Measurements from ENCODE around the gene PEDS1. TPM values are rescaled to one million over a fixed set of nuclear protein-coding genes. Genes with fewer than 3 reads are reported as not detected.

PEDS1 gene
- total and polyA plus RNA-seq, 2 of the 13 experiments (the other 11 are each of a cell fraction or from before 2014, with no cell fraction given), result 30.5 to 93.9 TPM

DNA sequence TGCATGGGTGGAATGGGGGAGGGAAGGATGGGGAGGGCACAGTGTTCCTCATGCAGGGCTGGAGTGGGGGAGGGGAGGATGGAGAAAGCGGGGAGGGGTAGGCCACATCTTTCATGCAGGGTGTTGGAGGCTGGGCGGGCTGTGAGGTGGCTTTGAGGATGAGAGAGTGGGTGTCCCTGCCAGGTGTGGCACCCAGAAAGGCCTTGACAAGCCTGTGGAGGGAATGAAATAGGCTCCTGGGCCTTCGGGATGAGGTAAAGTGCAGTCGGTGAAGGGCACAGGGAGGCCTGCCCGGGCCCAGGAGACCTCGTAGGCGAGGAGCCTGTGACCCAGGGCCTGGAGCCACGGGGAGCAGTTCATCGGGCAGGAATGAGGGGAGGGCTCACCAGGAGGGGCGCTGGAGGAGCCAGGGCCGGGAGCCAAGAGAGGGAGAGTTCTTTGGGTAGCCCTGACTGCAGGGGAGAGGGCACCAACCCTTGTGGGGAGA is 44.7 kb upstream of the PEDS1 start (continued):
- TF ChIP-seq ZNF20 (CRISPR knock-in tag; IDR thresholded peaks at IDR 0.05), result no peak
- TF ChIP-seq CTCF (CRISPR knock-in tag; IDR thresholded peaks at IDR 0.05), result peak; percentile 51
- no peak for TF ChIP-seq ZFYVE20 (CRISPR knock-in tag; IDR thresholded peaks at IDR 0.05; ENCODE audit: borderline replicate concordance, low read depth)
- TF ChIP-seq SP1 (IDR thresholded peaks at IDR 0.05), result no peak
- TF ChIP-seq SP1 (CRISPR knock-in tag; IDR thresholded peaks at IDR 0.05), result no peak
- no peak for TF ChIP-seq ZNF468 (CRISPR knock-in tag; IDR thresholded peaks at IDR 0.05)
- TF ChIP-seq PHF8 (CRISPR knock-in tag; IDR thresholded peaks at IDR 0.05), result no peak
- TF ChIP-seq, protein P1, sequence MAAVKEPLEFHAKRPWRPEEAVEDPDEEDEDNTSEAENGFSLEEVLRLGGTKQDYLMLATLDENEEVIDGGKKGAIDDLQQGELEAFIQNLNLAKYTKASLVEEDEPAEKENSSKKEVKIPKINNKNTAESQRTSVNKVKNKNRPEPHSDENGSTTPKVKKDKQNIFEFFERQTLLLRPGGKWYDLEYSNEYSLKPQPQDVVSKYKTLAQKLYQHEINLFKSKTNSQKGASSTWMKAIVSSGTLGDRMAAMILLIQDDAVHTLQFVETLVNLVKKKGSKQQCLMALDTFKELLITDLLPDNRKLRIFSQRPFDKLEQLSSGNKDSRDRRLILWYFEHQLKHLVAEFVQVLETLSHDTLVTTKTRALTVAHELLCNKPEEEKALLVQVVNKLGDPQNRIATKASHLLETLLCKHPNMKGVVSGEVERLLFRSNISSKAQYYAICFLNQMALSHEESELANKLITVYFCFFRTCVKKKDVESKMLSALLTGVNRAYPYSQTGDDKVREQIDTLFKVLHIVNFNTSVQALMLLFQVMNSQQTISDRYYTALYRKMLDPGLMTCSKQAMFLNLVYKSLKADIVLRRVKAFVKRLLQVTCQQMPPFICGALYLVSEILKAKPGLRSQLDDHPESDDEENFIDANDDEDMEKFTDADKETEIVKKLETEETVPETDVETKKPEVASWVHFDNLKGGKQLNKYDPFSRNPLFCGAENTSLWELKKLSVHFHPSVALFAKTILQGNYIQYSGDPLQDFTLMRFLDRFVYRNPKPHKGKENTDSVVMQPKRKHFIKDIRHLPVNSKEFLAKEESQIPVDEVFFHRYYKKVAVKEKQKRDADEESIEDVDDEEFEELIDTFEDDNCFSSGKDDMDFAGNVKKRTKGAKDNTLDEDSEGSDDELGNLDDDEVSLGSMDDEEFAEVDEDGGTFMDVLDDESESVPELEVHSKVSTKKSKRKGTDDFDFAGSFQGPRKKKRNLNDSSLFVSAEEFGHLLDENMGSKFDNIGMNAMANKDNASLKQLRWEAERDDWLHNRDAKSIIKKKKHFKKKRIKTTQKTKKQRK (IDR thresholded peaks at IDR 0.05; ENCODE audit: low read length), result no peak
- no peak for TF ChIP-seq ZNF598 (CRISPR knock-in tag; IDR thresholded peaks at IDR 0.05; ENCODE audit: borderline replicate concordance)
- TF ChIP-seq ZFX (CRISPR knock-in tag; IDR thresholded peaks at IDR 0.05; ENCODE audit: low read depth), result peak; percentile 48; the same call in 1 of the 2 replicates
- no peak for TF ChIP-seq GMEB2 (CRISPR knock-in tag; IDR thresholded peaks at IDR 0.05; ENCODE audit: low read depth)
- TF ChIP-seq ZNF160 (CRISPR knock-in tag; IDR thresholded peaks at IDR 0.05), result no peak
- TF ChIP-seq HNRNPL (IDR thresholded peaks at IDR 0.05; ENCODE audit: low read depth, low read length), result no peak
- TF ChIP-seq, protein P2, sequence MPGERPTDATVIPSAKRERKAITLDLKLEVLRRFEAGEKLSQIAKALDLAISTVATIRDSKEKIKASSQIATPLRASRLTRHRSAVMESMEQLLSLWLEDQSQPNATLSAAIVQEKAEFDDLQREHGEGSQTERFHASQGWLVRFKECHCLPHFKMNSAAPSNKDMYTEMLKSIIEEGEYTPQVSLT (CRISPR knock-in tag; IDR thresholded peaks at IDR 0.05; ENCODE audit: borderline replicate concordance, low read depth), result no peak
- TF ChIP-seq ZNF776 (CRISPR knock-in tag; IDR thresholded peaks at IDR 0.05), result 0 out of 2 replicates have a peak, but pooled peaks have one; percentile 40
- TF ChIP-seq, protein P3, sequence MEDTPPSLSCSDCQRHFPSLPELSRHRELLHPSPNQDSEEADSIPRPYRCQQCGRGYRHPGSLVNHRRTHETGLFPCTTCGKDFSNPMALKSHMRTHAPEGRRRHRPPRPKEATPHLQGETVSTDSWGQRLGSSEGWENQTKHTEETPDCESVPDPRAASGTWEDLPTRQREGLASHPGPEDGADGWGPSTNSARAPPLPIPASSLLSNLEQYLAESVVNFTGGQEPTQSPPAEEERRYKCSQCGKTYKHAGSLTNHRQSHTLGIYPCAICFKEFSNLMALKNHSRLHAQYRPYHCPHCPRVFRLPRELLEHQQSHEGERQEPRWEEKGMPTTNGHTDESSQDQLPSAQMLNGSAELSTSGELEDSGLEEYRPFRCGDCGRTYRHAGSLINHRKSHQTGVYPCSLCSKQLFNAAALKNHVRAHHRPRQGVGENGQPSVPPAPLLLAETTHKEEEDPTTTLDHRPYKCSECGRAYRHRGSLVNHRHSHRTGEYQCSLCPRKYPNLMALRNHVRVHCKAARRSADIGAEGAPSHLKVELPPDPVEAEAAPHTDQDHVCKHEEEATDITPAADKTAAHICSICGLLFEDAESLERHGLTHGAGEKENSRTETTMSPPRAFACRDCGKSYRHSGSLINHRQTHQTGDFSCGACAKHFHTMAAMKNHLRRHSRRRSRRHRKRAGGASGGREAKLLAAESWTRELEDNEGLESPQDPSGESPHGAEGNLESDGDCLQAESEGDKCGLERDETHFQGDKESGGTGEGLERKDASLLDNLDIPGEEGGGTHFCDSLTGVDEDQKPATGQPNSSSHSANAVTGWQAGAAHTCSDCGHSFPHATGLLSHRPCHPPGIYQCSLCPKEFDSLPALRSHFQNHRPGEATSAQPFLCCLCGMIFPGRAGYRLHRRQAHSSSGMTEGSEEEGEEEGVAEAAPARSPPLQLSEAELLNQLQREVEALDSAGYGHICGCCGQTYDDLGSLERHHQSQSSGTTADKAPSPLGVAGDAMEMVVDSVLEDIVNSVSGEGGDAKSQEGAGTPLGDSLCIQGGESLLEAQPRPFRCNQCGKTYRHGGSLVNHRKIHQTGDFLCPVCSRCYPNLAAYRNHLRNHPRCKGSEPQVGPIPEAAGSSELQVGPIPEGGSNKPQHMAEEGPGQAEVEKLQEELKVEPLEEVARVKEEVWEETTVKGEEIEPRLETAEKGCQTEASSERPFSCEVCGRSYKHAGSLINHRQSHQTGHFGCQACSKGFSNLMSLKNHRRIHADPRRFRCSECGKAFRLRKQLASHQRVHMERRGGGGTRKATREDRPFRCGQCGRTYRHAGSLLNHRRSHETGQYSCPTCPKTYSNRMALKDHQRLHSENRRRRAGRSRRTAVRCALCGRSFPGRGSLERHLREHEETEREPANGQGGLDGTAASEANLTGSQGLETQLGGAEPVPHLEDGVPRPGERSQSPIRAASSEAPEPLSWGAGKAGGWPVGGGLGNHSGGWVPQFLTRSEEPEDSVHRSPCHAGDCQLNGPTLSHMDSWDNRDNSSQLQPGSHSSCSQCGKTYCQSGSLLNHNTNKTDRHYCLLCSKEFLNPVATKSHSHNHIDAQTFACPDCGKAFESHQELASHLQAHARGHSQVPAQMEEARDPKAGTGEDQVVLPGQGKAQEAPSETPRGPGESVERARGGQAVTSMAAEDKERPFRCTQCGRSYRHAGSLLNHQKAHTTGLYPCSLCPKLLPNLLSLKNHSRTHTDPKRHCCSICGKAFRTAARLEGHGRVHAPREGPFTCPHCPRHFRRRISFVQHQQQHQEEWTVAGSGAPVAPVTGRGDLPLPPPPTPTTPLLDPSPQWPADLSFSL (CRISPR knock-in tag; IDR thresholded peaks at IDR 0.05), result no peak
- no peak for TF ChIP-seq RARA (CRISPR knock-in tag; IDR thresholded peaks at IDR 0.05)

All from HepG2 (cell line).